ENCODE results near the gene APLF.

DNA sequence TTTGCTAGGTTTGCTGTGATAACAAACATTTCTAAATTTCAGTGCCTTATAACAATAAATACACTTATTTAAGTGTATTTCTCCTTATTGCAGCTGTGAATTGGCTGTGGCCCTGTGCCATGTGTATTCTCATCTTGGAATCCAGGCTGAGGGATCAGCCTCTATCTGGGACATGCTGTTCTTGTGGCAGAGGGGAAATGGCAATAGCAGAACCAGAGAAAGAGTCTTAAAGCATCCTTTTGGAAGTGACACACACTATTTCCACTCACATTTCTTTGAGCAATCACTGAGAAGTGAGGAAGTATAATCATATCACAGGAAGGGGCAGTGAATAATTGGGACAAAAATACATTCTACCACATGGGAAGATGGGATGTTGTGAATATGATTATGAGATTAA is 109.8 kb downstream of the APLF start:
- no peak for TF ChIP-seq RAD21 (IDR thresholded peaks at IDR 0.05; ENCODE audit: low read length)
- TF ChIP-seq FOXM1 (IDR thresholded peaks at IDR 0.05; ENCODE audit: low read depth), result no peak
- no peak for TF ChIP-seq TAF1 (IDR thresholded peaks at IDR 0.05; ENCODE audit: borderline replicate concordance, low read depth, low read length)
- no peak for TF ChIP-seq SIN3A (IDR thresholded peaks at IDR 0.05; ENCODE audit: borderline replicate concordance, low read depth, low read length)
- TF ChIP-seq, protein P1, sequence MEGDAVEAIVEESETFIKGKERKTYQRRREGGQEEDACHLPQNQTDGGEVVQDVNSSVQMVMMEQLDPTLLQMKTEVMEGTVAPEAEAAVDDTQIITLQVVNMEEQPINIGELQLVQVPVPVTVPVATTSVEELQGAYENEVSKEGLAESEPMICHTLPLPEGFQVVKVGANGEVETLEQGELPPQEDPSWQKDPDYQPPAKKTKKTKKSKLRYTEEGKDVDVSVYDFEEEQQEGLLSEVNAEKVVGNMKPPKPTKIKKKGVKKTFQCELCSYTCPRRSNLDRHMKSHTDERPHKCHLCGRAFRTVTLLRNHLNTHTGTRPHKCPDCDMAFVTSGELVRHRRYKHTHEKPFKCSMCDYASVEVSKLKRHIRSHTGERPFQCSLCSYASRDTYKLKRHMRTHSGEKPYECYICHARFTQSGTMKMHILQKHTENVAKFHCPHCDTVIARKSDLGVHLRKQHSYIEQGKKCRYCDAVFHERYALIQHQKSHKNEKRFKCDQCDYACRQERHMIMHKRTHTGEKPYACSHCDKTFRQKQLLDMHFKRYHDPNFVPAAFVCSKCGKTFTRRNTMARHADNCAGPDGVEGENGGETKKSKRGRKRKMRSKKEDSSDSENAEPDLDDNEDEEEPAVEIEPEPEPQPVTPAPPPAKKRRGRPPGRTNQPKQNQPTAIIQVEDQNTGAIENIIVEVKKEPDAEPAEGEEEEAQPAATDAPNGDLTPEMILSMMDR (IDR thresholded peaks at IDR 0.05), result no peak
- TF ChIP-seq, protein P2, sequence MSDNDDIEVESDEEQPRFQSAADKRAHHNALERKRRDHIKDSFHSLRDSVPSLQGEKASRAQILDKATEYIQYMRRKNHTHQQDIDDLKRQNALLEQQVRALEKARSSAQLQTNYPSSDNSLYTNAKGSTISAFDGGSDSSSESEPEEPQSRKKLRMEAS (IDR thresholded peaks at IDR 0.05; ENCODE audit: low read depth), result no peak
- TF ChIP-seq, protein P3, sequence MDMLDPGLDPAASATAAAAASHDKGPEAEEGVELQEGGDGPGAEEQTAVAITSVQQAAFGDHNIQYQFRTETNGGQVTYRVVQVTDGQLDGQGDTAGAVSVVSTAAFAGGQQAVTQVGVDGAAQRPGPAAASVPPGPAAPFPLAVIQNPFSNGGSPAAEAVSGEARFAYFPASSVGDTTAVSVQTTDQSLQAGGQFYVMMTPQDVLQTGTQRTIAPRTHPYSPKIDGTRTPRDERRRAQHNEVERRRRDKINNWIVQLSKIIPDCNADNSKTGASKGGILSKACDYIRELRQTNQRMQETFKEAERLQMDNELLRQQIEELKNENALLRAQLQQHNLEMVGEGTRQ (IDR thresholded peaks at IDR 0.05; ENCODE audit: borderline replicate concordance, low read depth, low read length), result no peak
- TF ChIP-seq POLR2AphosphoS5 (IDR thresholded peaks at IDR 0.05; ENCODE audit: low read depth, low read length), result no peak
- TF ChIP-seq EP300 (IDR thresholded peaks at IDR 0.05; ENCODE audit: borderline replicate concordance in 1 of 2, low read depth in 1 of 2, low read length in 1 of 2), result no peak
- TF ChIP-seq YY1 (IDR thresholded peaks at IDR 0.05; ENCODE audit: low read depth), result no peak
- TF ChIP-seq TEAD4 (IDR thresholded peaks at IDR 0.05; ENCODE audit: borderline replicate concordance, insufficient read depth), result no peak
- TF ChIP-seq, protein P4, sequence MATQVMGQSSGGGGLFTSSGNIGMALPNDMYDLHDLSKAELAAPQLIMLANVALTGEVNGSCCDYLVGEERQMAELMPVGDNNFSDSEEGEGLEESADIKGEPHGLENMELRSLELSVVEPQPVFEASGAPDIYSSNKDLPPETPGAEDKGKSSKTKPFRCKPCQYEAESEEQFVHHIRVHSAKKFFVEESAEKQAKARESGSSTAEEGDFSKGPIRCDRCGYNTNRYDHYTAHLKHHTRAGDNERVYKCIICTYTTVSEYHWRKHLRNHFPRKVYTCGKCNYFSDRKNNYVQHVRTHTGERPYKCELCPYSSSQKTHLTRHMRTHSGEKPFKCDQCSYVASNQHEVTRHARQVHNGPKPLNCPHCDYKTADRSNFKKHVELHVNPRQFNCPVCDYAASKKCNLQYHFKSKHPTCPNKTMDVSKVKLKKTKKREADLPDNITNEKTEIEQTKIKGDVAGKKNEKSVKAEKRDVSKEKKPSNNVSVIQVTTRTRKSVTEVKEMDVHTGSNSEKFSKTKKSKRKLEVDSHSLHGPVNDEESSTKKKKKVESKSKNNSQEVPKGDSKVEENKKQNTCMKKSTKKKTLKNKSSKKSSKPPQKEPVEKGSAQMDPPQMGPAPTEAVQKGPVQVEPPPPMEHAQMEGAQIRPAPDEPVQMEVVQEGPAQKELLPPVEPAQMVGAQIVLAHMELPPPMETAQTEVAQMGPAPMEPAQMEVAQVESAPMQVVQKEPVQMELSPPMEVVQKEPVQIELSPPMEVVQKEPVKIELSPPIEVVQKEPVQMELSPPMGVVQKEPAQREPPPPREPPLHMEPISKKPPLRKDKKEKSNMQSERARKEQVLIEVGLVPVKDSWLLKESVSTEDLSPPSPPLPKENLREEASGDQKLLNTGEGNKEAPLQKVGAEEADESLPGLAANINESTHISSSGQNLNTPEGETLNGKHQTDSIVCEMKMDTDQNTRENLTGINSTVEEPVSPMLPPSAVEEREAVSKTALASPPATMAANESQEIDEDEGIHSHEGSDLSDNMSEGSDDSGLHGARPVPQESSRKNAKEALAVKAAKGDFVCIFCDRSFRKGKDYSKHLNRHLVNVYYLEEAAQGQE (IDR thresholded peaks at IDR 0.05; ENCODE audit: low read depth, low read length), result no peak
- TF ChIP-seq RFX5 (IDR thresholded peaks at IDR 0.05; ENCODE audit: low read length), result no peak
- no peak for TF ChIP-seq SMC3 (IDR thresholded peaks at IDR 0.05; ENCODE audit: low read depth, low read length)

All from SK-N-SH (cell line).